Tongue (tissue), 2 donors: ENCODE data around the gene MACROD2. TPM values are rescaled to one million over a fixed set of nuclear protein-coding genes. Genes with fewer than 3 reads are reported as not detected.
"Not testable (repeated sequence)": the region's sequence is repeated elsewhere in the genome, so short reads cannot be mapped to it uniquely, and the experiment has no call there.

Experiments used
- DNase-seq: peaks from one replicate; pipeline ENCODE4 v3.0.0-alpha.2; 2015
- total RNA-seq: library from RNA; depleted of rRNA; stranded (reverse); fragments of >200 nt; gene quantifications from one replicate; pipeline ENCODE4 v1.2.3, GENCODE V29; 2014

Gene MACROD2
- total RNA-seq, 1 donor from 2014 or later, result 5.0 TPM

- DNase-seq, result no peak
These were observed 961.2 kb downstream of the MACROD2 start for GRCh38 chr20:14956538-14956937.

GRCh38 chr20:14957402-14957801 lies 962.1 kb downstream of the MACROD2 start:
- DNase-seq, result peak; percentile 54

GRCh38 chr20:14958626-14959025 lies 963.3 kb downstream of the MACROD2 start:
- DNase-seq, result no peak

- DNase-seq, result no peak
These were observed 964.5 kb downstream of the MACROD2 start for GRCh38 chr20:14959506-14960475.

GRCh38 chr20:14960831-14961230 lies 965.5 kb downstream of the MACROD2 start:
- DNase-seq, result no peak

- DNase-seq, result no peak
These were observed 967.9 kb downstream of the MACROD2 start for GRCh38 chr20:14963262-14963663.

GRCh38 chr20:14966203-14966602 lies 970.9 kb downstream of the MACROD2 start:
- DNase-seq, result no peak

- no peak for DNase-seq
These were observed 971.5 kb downstream of the MACROD2 start for GRCh38 chr20:14966808-14967207.

- no peak for DNase-seq
These were observed 976.9 kb downstream of the MACROD2 start for GRCh38 chr20:14972256-14972655.

GRCh38 chr20:14972690-14973089 lies 977.4 kb downstream of the MACROD2 start:
- no peak for DNase-seq

GRCh38 chr20:14979453-14979986 lies 984.2 kb downstream of the MACROD2 start:
- no peak for DNase-seq

GRCh38 chr20:14981486-14981885 lies 986.2 kb downstream of the MACROD2 start:
- DNase-seq, result not testable (repeated sequence)

- DNase-seq, result not testable (repeated sequence)
These were observed 987.0 kb downstream of the MACROD2 start for GRCh38 chr20:14982324-14982723.

GRCh38 chr20:14984305-14984704 lies 989.0 kb downstream of the MACROD2 start:
- no peak for DNase-seq

GRCh38 chr20:14984768-14985622 lies 989.7 kb downstream of the MACROD2 start:
- DNase-seq, result peak; percentile 2

GRCh38 chr20:14986026-14986655 lies 990.8 kb downstream of the MACROD2 start:
- peak; percentile 3 for DNase-seq

GRCh38 chr20:14986656-14987055 lies 991.3 kb downstream of the MACROD2 start:
- no peak for DNase-seq

GRCh38 chr20:14989535-14990290 lies 994.4 kb downstream of the MACROD2 start:
- DNase-seq, result no peak

- no peak for DNase-seq
These were observed 995.7 kb downstream of the MACROD2 start for GRCh38 chr20:14991023-14991422.

- no peak for DNase-seq
These were observed 996.8 kb downstream of the MACROD2 start for GRCh38 chr20:14992153-14992552.

GRCh38 chr20:14992961-14993360 lies 997.6 kb downstream of the MACROD2 start:
- DNase-seq, result peak; percentile 56
